22Rv1 (cell line): ENCODE measurements around the gene ATP2B2.

Experiments used
- H3K27ac ChIP-seq: fragments of 450-650 bp; 2 replicates; pipeline ENCODE4 v1.5.1; 2017
- CTCF ChIP-seq: fragments of 450-650 bp; IDR thresholded peaks from 2 replicates; pipeline ENCODE4 v1.5.1; 2017; ENCODE audit warnings: mild to moderate bottlenecking
- ZFX ChIP-seq: fragments of 450-650 bp; IDR thresholded peaks from 2 replicates; pipeline ENCODE4 v1.6.1; 2017; ENCODE audit warnings: antibody characterized with exemption, borderline replicate concordance

The ATP2B2 gene

GRCh38 chr3:10432156-10432845, 73.1 kb downstream of the ATP2B2 start:
- no peak for TF ChIP-seq CTCF
- TF ChIP-seq ZFX = no peak
- H3K27ac ChIP-seq = no peak overlapping the region

GRCh38 chr3:10430805-10431204, 74.6 kb downstream of the ATP2B2 start:
- H3K27ac ChIP-seq = no peak overlapping the region
- TF ChIP-seq ZFX = no peak
- no peak for TF ChIP-seq CTCF

GRCh38 chr3:10428406-10429091, 76.8 kb downstream of the ATP2B2 start:
- TF ChIP-seq CTCF = no peak
- H3K27ac ChIP-seq = no peak overlapping the region

- TF ChIP-seq CTCF (no peak), ZFX (no peak)
- H3K27ac ChIP-seq = no peak overlapping the region
Measured at GRCh38 chr3:10426346-10427220, 78.8 kb downstream of the ATP2B2 start.

GRCh38 chr3:10423171-10423882, 82.1 kb downstream of the ATP2B2 start:
- TF ChIP-seq ZFX (no peak), CTCF (0 out of 2 replicates have a peak, but pooled peaks have one; percentile 17)
- H3K27ac ChIP-seq = no peak overlapping the region

- no peak overlapping the region for H3K27ac ChIP-seq
- no peak for TF ChIP-seq ZFX
- TF ChIP-seq CTCF = no peak
Measured at GRCh38 chr3:10421996-10422395, 83.4 kb downstream of the ATP2B2 start.
